HG03025 (cell line): Measurements from ENCODE around the gene TNS2.

ENCODE experiments used
- ATAC-seq: cut with Tn5 transposase; IDR thresholded peaks from one replicate; pipeline ENCODE4 v1.9.1; 2021; ENCODE audit warnings: mild to moderate bottlenecking, moderate library complexity; ENCODE audit not compliant: unreplicated experiment, low FRiP score

TNS2 gene

GRCh38 chr12:53067074-53067992 lies 17.5 kb downstream of the TNS2 start:
- no peak for ATAC-seq

GRCh38 chr12:53067993-53068770 lies 18.3 kb downstream of the TNS2 start:
- ATAC-seq: no peak

GRCh38 chr12:53068811-53069585 lies 19.1 kb downstream of the TNS2 start:
- ATAC-seq: no peak

- no peak for ATAC-seq
Measured at GRCh38 chr12:53069621-53070410, 20.0 kb downstream of the TNS2 start.

- no peak for ATAC-seq
Measured at GRCh38 chr12:53070877-53071492, 21.1 kb downstream of the TNS2 start.

- ATAC-seq: no peak
Measured at GRCh38 chr12:53071591-53072551, 22.0 kb downstream of the TNS2 start.

GRCh38 chr12:53073881-53074280 lies 24.0 kb downstream of the TNS2 start:
- no peak for ATAC-seq

- no peak for ATAC-seq
Measured at GRCh38 chr12:53074283-53074998, 24.6 kb downstream of the TNS2 start.

- no peak for ATAC-seq
Measured at GRCh38 chr12:53074999-53075370, 25.1 kb downstream of the TNS2 start.

GRCh38 chr12:53076461-53076860 lies 26.6 kb downstream of the TNS2 start:
- ATAC-seq: no peak

- no peak for ATAC-seq
Measured at GRCh38 chr12:53077030-53077429, 27.2 kb downstream of the TNS2 start.

- peak; percentile 23 for ATAC-seq
Measured at GRCh38 chr12:53078425-53079225, 28.8 kb downstream of the TNS2 start.

GRCh38 chr12:53079226-53080117 lies 29.6 kb downstream of the TNS2 start, which contains the start of gene SPRYD3:
Gene SPRYD3 (minus strand): TSS chr12:53079390. CDS start chr12:53079333, 57 bp downstream.
- peak; percentile 94 for ATAC-seq

- ATAC-seq: no peak
Measured at GRCh38 chr12:53082637-53083175, 32.8 kb downstream of the TNS2 start.

- no peak for ATAC-seq
Measured at GRCh38 chr12:53086361-53086760, 36.5 kb downstream of the TNS2 start.

GRCh38 chr12:53090105-53090504 lies 40.2 kb downstream of the TNS2 start:
- no peak for ATAC-seq
